GM23338 (cell line): ENCODE data around the gene KLLN. TPM values are rescaled to one million over a fixed set of nuclear protein-coding genes. Genes with fewer than 3 reads are reported as not detected.

Experiments
- ATAC-seq: fragments of 200-7000 bp; cut with Tn5 transposase; 3 replicates; pipeline ENCODE4 v1.9.1; 2020
- DNase-seq: peaks from one replicate; pipeline ENCODE4 v3.0.0-alpha.2; 2015; ENCODE audit warnings: low spot score
- H2AFZ ChIP-seq: fragments of 200-600 bp; sonication (generic); 2 replicates; pipeline ENCODE4 v1.8.0; 2016; ENCODE audit warnings: antibody characterized with exemption, mild to moderate bottlenecking, moderate library complexity
- H3F3A ChIP-seq: fragments of 200-600 bp; sonication (generic); replicated peaks from 2 replicates; pipeline ENCODE4 v1.8.0; 2017; ENCODE audit warnings: antibody characterized with exemption, mixed run types, low read depth
- H3K27ac ChIP-seq: fragments of 200-600 bp; sonication (generic); 2 replicates; pipeline ENCODE4 v1.6.1; 2016; ENCODE audit warnings: low read depth
- H3K27me3 ChIP-seq: fragments of 200-600 bp; sonication (generic); 2 replicates; pipeline ENCODE4 v1.8.0; 2016; ENCODE audit warnings: mild to moderate bottlenecking, mixed run types, moderate library complexity; ENCODE audit not compliant: insufficient read depth
- H3K36me3 ChIP-seq: fragments of 200-600 bp; sonication (generic); 2 replicates; pipeline ENCODE4 v1.8.0; 2016; ENCODE audit warnings: mild to moderate bottlenecking; ENCODE audit not compliant: insufficient read depth
- H3K4me1 ChIP-seq: fragments of 200-600 bp; sonication (generic); 2 replicates; pipeline ENCODE4 v1.8.0; 2016; ENCODE audit warnings: mild to moderate bottlenecking, moderate library complexity; ENCODE audit not compliant: insufficient read depth
- H3K4me2 ChIP-seq: fragments of 200-600 bp; sonication (generic); 2 replicates; pipeline ENCODE4 v1.7.1; 2017; ENCODE audit warnings: mixed run types
- H3K4me3 ChIP-seq: fragments of 200-600 bp; sonication (generic); 2 replicates; pipeline ENCODE4 v1.6.1; 2016; ENCODE audit warnings: mixed run types
- H3K79me2 ChIP-seq: fragments of 200-600 bp; sonication (generic); replicated peaks from 2 replicates; pipeline ENCODE4 v1.8.0; 2017; ENCODE audit warnings: mild to moderate bottlenecking; ENCODE audit not compliant: insufficient read depth
- H3K9me2 ChIP-seq: fragments of 200-600 bp; sonication (generic); 2 replicates; pipeline ENCODE4 v1.8.0; 2017; ENCODE audit not compliant: insufficient read depth
- H4K20me1 ChIP-seq: fragments of 200-600 bp; sonication (generic); replicated peaks from 2 replicates; pipeline ENCODE4 v1.8.0; 2017; ENCODE audit warnings: mild to moderate bottlenecking; ENCODE audit not compliant: insufficient read depth
- H3K27ac Mint-ChIP-seq: 2 replicates; pipeline ENCODE4 v1.8.0; 2020; ENCODE audit warnings: inconsistent platforms, mild to moderate bottlenecking, moderate library complexity, mixed read lengths
- H3K27me3 Mint-ChIP-seq: 3 replicates; pipeline ENCODE4 v1.8.0; 2022; ENCODE audit warnings: low read depth, mild to moderate bottlenecking, moderate library complexity, mixed read lengths, inconsistent platforms; ENCODE audit not compliant: insufficient read depth, poor library complexity
- H3K36me3 Mint-ChIP-seq: 3 replicates; pipeline ENCODE4 v1.8.0; 2021; ENCODE audit warnings: low read depth, mild to moderate bottlenecking, inconsistent platforms, moderate library complexity, mixed read lengths
- H3K4me1 Mint-ChIP-seq: 3 replicates; pipeline ENCODE4 v1.8.0; 2020; ENCODE audit warnings: mild to moderate bottlenecking, inconsistent platforms, mixed read lengths
- H3K4me3 Mint-ChIP-seq: 3 replicates; pipeline ENCODE4 v1.8.0; 2021; ENCODE audit warnings: moderate library complexity, mild to moderate bottlenecking, inconsistent platforms, mixed read lengths
- H3K9me3 Mint-ChIP-seq: 3 replicates; pipeline ENCODE4 v1.8.0; 2020; ENCODE audit warnings: moderate library complexity, mild to moderate bottlenecking, inconsistent platforms, mixed read lengths
- CREB1 ChIP-seq: fragments of 250-450 bp; sonication (Bioruptor Pico); IDR thresholded peaks from 2 replicates; pipeline ENCODE4 v1.5.0; 2020; ENCODE audit warnings: low read depth, mild to moderate bottlenecking, moderate library complexity
- EZH2 ChIP-seq: fragments of 200-600 bp; sonication (generic); IDR thresholded peaks from one replicate; pipeline ENCODE4 v1.8.0; 2017; ENCODE audit warnings: antibody characterized with exemption, mild to moderate bottlenecking, low read depth; ENCODE audit not compliant: unreplicated experiment
- EZH2phosphoT487 ChIP-seq: fragments of 200-600 bp; sonication (generic); IDR thresholded peaks from one replicate; pipeline ENCODE4 v1.8.1; 2018; ENCODE audit warnings: antibody characterized with exemption; ENCODE audit not compliant: unreplicated experiment
- JUNB ChIP-seq: IDR thresholded peaks from one replicate; pipeline ENCODE4 v1.6.1; 2016; ENCODE audit warnings: antibody characterized with exemption; ENCODE audit not compliant: unreplicated experiment
- NANOG ChIP-seq: IDR thresholded peaks from 2 replicates; pipeline ENCODE4 v1.6.1; 2016; ENCODE audit warnings: antibody characterized with exemption, borderline replicate concordance
- POLR2AphosphoS5 ChIP-seq: IDR thresholded peaks from 2 replicates; pipeline ENCODE4 v1.6.1; 2016; ENCODE audit warnings: antibody characterized with exemption, low read depth
- REST ChIP-seq: IDR thresholded peaks from one replicate; pipeline ENCODE4 v1.6.1; 2018; ENCODE audit warnings: antibody characterized with exemption; ENCODE audit not compliant: unreplicated experiment
- STAT1 ChIP-seq: IDR thresholded peaks from one replicate; pipeline ENCODE4 v1.6.1; 2016; ENCODE audit warnings: antibody characterized with exemption; ENCODE audit not compliant: unreplicated experiment
- ZNF114 ChIP-seq: fragments of 250-450 bp; sonication (Bioruptor Pico); IDR thresholded peaks from 2 replicates; pipeline ENCODE4 v1.5.0; 2020; ENCODE audit warnings: mild to moderate bottlenecking, moderate library complexity
- ZNF331 ChIP-seq: fragments of 250-450 bp; sonication (Bioruptor Pico); IDR thresholded peaks from 2 replicates; pipeline ENCODE4 v1.5.0; 2020; ENCODE audit warnings: low read depth, mild to moderate bottlenecking, moderate library complexity
- ZNF462 ChIP-seq: fragments of 250-450 bp; sonication (Bioruptor Pico); IDR thresholded peaks from 2 replicates; pipeline ENCODE4 v1.5.0; 2020; ENCODE audit warnings: mild to moderate bottlenecking, moderate library complexity
- polyA plus RNA-seq: library from polyadenylated mRNA; unstranded; fragments of >200 nt; fragmentation: Nextera tagmentation; extraction: Ambion mirVana; gene quantifications from 2 replicates; pipeline ENCODE4 v1.2.1, GENCODE V29; 2016
- total RNA-seq: library from RNA; depleted of rRNA; stranded (reverse); fragments of >200 nt; shearing (Covaris generic); gene quantifications from 2 replicates; pipeline ENCODE4 v1.2.3, GENCODE V29; 2014
- TF ChIP-seq, protein P1 (sequence below), 2 experiments: fragments of 200-600 bp in 1 of 2; sonication (generic) in 1 of 2; conservative IDR thresholded peaks; 2 replicates each; pipeline versions ENCODE4 v1.5.1 to v1.6.1; 2016 to 2017; ENCODE audit warnings: antibody characterized with exemption in 2 of 2, low read depth in 2 of 2, mild to moderate bottlenecking in 2 of 2, moderate library complexity in 1 of 2
- TF ChIP-seq, protein P2 (sequence below): IDR thresholded peaks from 2 replicates; pipeline ENCODE4 v1.6.1; 2016; ENCODE audit warnings: antibody characterized with exemption

The KLLN gene
- total and polyA plus RNA-seq, 2 experiments from 2014 or later: 0.24 to 0.29 TPM

DNA sequence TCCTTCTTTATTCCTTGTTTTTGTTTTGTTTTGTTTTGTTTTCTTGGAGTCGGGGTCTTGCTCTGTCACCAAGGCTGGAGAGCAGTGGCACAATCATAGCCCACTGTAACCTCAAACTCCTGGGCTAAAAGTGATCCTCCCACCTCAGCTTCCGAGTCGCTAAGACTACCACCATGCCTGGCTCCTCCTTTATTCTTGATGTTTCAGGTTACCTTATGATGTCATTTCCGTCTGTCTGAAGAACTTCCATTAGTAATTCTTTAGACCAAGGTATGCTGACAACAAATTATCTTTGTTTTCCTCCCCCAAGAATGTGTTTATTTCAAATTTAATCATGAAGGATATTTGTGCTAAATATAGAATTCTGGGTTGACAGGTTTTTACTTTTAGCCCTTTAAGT is 27.2 kb downstream of the KLLN start:
- Mint-ChIP-seq H3K4me1 (peaks cover 3% of the 10 kb centered on the region; the same call in 1 of the 3 replicates), H3K9me3 (no peaks in the 10 kb centered on the region), H3K4me3 (no peak overlapping the region), H3K27ac (no peak overlapping the region), H3K27me3 (no peaks in the 10 kb centered on the region), H3K36me3 (no peaks in the 10 kb centered on the region)
- ATAC-seq (no peak), DNase-seq (peak; percentile 46)
- Histone ChIP-seq H2AFZ (no peak overlapping the region), H4K20me1 (no peaks in the 10 kb centered on the region), H3K79me2 (no peaks in the 10 kb centered on the region), H3K9me2 (no peaks in the 10 kb centered on the region), H3F3A (no peaks in the 10 kb centered on the region), H3K27ac (no peak overlapping the region), H3K4me2 (no peak overlapping the region), H3K4me3 (no peak overlapping the region), H3K4me1 (no peaks in the 10 kb centered on the region), H3K36me3 (no peaks in the 10 kb centered on the region), H3K27me3 (no peaks in the 10 kb centered on the region)
- TF ChIP-seq ZNF462 (CRISPR knock-in tag) (no peak), ZNF331 (CRISPR knock-in tag) (no peak), ZNF114 (CRISPR knock-in tag) (no peak), EZH2phosphoT487 (no peak), EZH2 (no peak), REST (no peak), NANOG (no peak), STAT1 (no peak), POLR2AphosphoS5 (no peak), CREB1 (CRISPR knock-in tag) (no peak), JUNB (no peak)
- TF ChIP-seq, protein P1, sequence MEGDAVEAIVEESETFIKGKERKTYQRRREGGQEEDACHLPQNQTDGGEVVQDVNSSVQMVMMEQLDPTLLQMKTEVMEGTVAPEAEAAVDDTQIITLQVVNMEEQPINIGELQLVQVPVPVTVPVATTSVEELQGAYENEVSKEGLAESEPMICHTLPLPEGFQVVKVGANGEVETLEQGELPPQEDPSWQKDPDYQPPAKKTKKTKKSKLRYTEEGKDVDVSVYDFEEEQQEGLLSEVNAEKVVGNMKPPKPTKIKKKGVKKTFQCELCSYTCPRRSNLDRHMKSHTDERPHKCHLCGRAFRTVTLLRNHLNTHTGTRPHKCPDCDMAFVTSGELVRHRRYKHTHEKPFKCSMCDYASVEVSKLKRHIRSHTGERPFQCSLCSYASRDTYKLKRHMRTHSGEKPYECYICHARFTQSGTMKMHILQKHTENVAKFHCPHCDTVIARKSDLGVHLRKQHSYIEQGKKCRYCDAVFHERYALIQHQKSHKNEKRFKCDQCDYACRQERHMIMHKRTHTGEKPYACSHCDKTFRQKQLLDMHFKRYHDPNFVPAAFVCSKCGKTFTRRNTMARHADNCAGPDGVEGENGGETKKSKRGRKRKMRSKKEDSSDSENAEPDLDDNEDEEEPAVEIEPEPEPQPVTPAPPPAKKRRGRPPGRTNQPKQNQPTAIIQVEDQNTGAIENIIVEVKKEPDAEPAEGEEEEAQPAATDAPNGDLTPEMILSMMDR (conservative IDR thresholded peaks at IDR 0.05; ENCODE audit: low read depth in 2 of 2): no peak
- TF ChIP-seq, protein P2, sequence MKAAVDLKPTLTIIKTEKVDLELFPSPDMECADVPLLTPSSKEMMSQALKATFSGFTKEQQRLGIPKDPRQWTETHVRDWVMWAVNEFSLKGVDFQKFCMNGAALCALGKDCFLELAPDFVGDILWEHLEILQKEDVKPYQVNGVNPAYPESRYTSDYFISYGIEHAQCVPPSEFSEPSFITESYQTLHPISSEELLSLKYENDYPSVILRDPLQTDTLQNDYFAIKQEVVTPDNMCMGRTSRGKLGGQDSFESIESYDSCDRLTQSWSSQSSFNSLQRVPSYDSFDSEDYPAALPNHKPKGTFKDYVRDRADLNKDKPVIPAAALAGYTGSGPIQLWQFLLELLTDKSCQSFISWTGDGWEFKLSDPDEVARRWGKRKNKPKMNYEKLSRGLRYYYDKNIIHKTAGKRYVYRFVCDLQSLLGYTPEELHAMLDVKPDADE: no peak
